Endodermal cell (in vitro differentiated cells): ENCODE results near the gene NUB1. TPM values are rescaled to one million over a fixed set of nuclear protein-coding genes. Genes with fewer than 3 reads are reported as not detected.

Experiments
- DNase-seq: peaks from one replicate; pipeline ENCODE4 v3.0.0-alpha.2; 2017
- H3K27ac ChIP-seq: 2 replicates; pipeline ENCODE4 v1.5.1; 2013; ENCODE audit warnings: mild to moderate bottlenecking, low read depth, low read length, moderate library complexity
- H3K27me3 ChIP-seq: 2 replicates; pipeline ENCODE4 v1.6.1; 2013; ENCODE audit warnings: mild to moderate bottlenecking, low read length, moderate library complexity; ENCODE audit not compliant: insufficient read depth, control insufficient read depth, poor library complexity, severe bottlenecking
- H3K36me3 ChIP-seq: 2 replicates; pipeline ENCODE4 v1.7.0; 2013; ENCODE audit warnings: mild to moderate bottlenecking, low read length, moderate library complexity; ENCODE audit not compliant: control insufficient read depth, insufficient read depth
- H3K4me1 ChIP-seq: one replicate; pipeline ENCODE4 v1.7.0; 2013; ENCODE audit warnings: low read length; ENCODE audit not compliant: control insufficient read depth, insufficient read depth
- H3K4me3 ChIP-seq: 2 replicates; pipeline ENCODE4 v1.5.1; 2013; ENCODE audit warnings: mild to moderate bottlenecking, low read length, moderate library complexity
- H3K9ac ChIP-seq: 2 replicates; pipeline ENCODE4 v1.6.1; 2013; ENCODE audit warnings: mild to moderate bottlenecking, low read length, moderate library complexity; ENCODE audit not compliant: poor library complexity, severe bottlenecking; ENCODE audit errors: extremely low read depth
- H3K9me3 ChIP-seq: 2 replicates; pipeline ENCODE4 v1.6.1; 2013; ENCODE audit warnings: mild to moderate bottlenecking, low read length, moderate library complexity; ENCODE audit not compliant: control insufficient read depth
- H3K27ac Mint-ChIP-seq: 2 replicates; pipeline ENCODE4 v1.8.0; 2020; ENCODE audit warnings: mixed read lengths
- H3K27me3 Mint-ChIP-seq: 2 replicates; pipeline ENCODE4 v1.8.0; 2021; ENCODE audit warnings: mild to moderate bottlenecking, mixed read lengths; ENCODE audit not compliant: insufficient read depth
- H3K36me3 Mint-ChIP-seq: 2 replicates; pipeline ENCODE4 v1.8.0; 2020; ENCODE audit warnings: low read depth, mixed read lengths
- H3K4me1 Mint-ChIP-seq: 2 replicates; pipeline ENCODE4 v1.8.0; 2020; ENCODE audit warnings: mixed read lengths
- H3K4me3 Mint-ChIP-seq: 2 replicates; pipeline ENCODE4 v1.8.0; 2020; ENCODE audit warnings: mild to moderate bottlenecking, moderate library complexity, mixed read lengths
- H3K9me3 Mint-ChIP-seq: 2 replicates; pipeline ENCODE4 v1.8.0; 2020; ENCODE audit warnings: mild to moderate bottlenecking, mixed read lengths
- CTCF ChIP-seq: fragments of 200-600 bp; sonication (generic); conservative IDR thresholded peaks from 2 replicates; pipeline ENCODE4 v1.5.0; 2021; ENCODE audit warnings: antibody characterized with exemption, mild to moderate bottlenecking
- WGBS, 2 experiments: methylation state at CpG; one replicate each; pipeline versions ENCODE4 v1.1.5 to v1.1.7; 2013; ENCODE audit warnings: missing lambda C conversion rate in 2 of 2, mixed read lengths in 1 of 2; ENCODE audit not compliant: insufficient coverage in 1 of 2, insufficient read length in 1 of 2; 5-methylcytosine and 5-hydroxymethylcytosine counted together
- total RNA-seq, 2 donors: library from RNA; stranded (reverse); fragmentation: NEBNext Ultra II Directional in 1 of 2; extraction: Animal tissue kit (Norgen Biotek cat#: 25700) in 1 of 2; gene quantifications; 2 replicates in 1 of 2; 3 replicates in 1 of 2; pipeline ENCODE4 v1.2.1, GENCODE V29; 2021

The NUB1 gene
- total RNA-seq, 2 donors from 2014 or later: 50.2 to 64.7 TPM

GRCh38 chr7:151377406-151377805 is 35.8 kb downstream of the NUB1 start:
- Histone ChIP-seq H3K9me3 (no peaks in the 10 kb centered on the region), H3K4me1 (peaks cover 10% of the 10 kb centered on the region), H3K9ac (no peak overlapping the region), H3K27me3 (peaks cover 8% of the 10 kb centered on the region), H3K36me3 (peaks cover 28% of the 10 kb centered on the region), H3K27ac (no peak overlapping the region), H3K4me3 (no peak overlapping the region)
- DNase-seq: no peak
- H3K36me3 Mint-ChIP-seq: peaks cover 56% of the 10 kb centered on the region
- H3K4me1 Mint-ChIP-seq: peaks cover 15% of the 10 kb centered on the region
- TF ChIP-seq CTCF: no peak
- WGBS, 2 experiments: 83 to 88% methylated on average over 9 to 12 of the region's 12 CpGs
- H3K27me3 Mint-ChIP-seq: peaks cover 5% of the 10 kb centered on the region
- no peak overlapping the region for H3K4me3 Mint-ChIP-seq
- H3K27ac Mint-ChIP-seq: no peak overlapping the region
- H3K9me3 Mint-ChIP-seq: no peaks in the 10 kb centered on the region

- Histone ChIP-seq H3K36me3 (peaks cover 28% of the 10 kb centered on the region), H3K4me3 (no peak overlapping the region), H3K4me1 (peaks cover 8% of the 10 kb centered on the region), H3K9ac (no peak overlapping the region), H3K9me3 (no peaks in the 10 kb centered on the region), H3K27me3 (peaks cover 14% of the 10 kb centered on the region), H3K27ac (no peak overlapping the region)
- H3K9me3 Mint-ChIP-seq: no peaks in the 10 kb centered on the region
- TF ChIP-seq CTCF: no peak
- H3K27ac Mint-ChIP-seq: no peak overlapping the region
- H3K4me1 Mint-ChIP-seq: peaks cover 11% of the 10 kb centered on the region
- no peak for DNase-seq
- H3K36me3 Mint-ChIP-seq: peaks cover 60% of the 10 kb centered on the region
- H3K4me3 Mint-ChIP-seq: no peak overlapping the region
- peaks cover 11% of the 10 kb centered on the region for H3K27me3 Mint-ChIP-seq
- 95 to 96% methylated on average over 6 to 9 of the region's 9 CpGs for WGBS, 2 experiments
These were observed 36.4 kb downstream of the NUB1 start for GRCh38 chr7:151378011-151378410.

- Histone ChIP-seq H3K27ac (no peak overlapping the region), H3K9ac (no peak overlapping the region), H3K27me3 (peaks cover 20% of the 10 kb centered on the region), H3K9me3 (no peaks in the 10 kb centered on the region), H3K36me3 (peaks cover 28% of the 10 kb centered on the region), H3K4me3 (no peak overlapping the region), H3K4me1 (peaks cover 3% of the 10 kb centered on the region)
- Mint-ChIP-seq H3K27me3 (peaks cover 16% of the 10 kb centered on the region), H3K4me1 (peaks cover 6% of the 10 kb centered on the region), H3K4me3 (no peak overlapping the region), H3K27ac (no peak overlapping the region), H3K36me3 (peaks cover 64% of the 10 kb centered on the region), H3K9me3 (no peaks in the 10 kb centered on the region)
- TF ChIP-seq CTCF: no peak
- DNase-seq: no peak
- WGBS, 2 experiments: 96 to 98% methylated on average over 12 to 17 of the region's 17 CpGs
These were observed 37.0 kb downstream of the NUB1 start for GRCh38 chr7:151378496-151379192.
